ENCODE measurements around the gene MAP4K1.

- TF ChIP-seq CTCF (IDR thresholded peaks at IDR 0.05; ENCODE audit: insufficient read depth, low read length) (no peak), POLR2AphosphoS5 (IDR thresholded peaks at IDR 0.05; ENCODE audit: low read depth) (no peak), REST (IDR thresholded peaks at IDR 0.05; ENCODE audit: insufficient replicate concordance, low read depth) (no peak), GABPA (IDR thresholded peaks at IDR 0.05; ENCODE audit: low read depth) (no peak), SPI1 (IDR thresholded peaks at IDR 0.05; ENCODE audit: borderline replicate concordance, low read depth) (no peak)
Measured at GRCh38 chr19:38666663-38667511, 49.1 kb upstream of the MAP4K1 start.
